Stomach smooth muscle (tissue), 2 donors: ENCODE data around the gene TFAP2B.

Experiments used
- H3K27ac ChIP-seq: one replicate; pipeline ENCODE4 v1.7.0; 2013; ENCODE audit warnings: mild to moderate bottlenecking, low read length, inconsistent platforms
- H3K27me3 ChIP-seq, 2 donors: one replicate each; pipeline ENCODE4 v1.7.0; 2013; ENCODE audit warnings: low read length in 2 of 2; ENCODE audit not compliant: insufficient read depth in 2 of 2, control insufficient read depth in 1 of 2
- H3K36me3 ChIP-seq, 2 donors: one replicate each; pipeline ENCODE4 v1.7.0; 2013; ENCODE audit warnings: low read length in 2 of 2; ENCODE audit not compliant: control insufficient read depth in 2 of 2, insufficient read depth in 2 of 2
- H3K4me1 ChIP-seq: one replicate; pipeline ENCODE4 v1.7.0; 2013; ENCODE audit warnings: low read length; ENCODE audit not compliant: control insufficient read depth, insufficient read depth
- H3K4me3 ChIP-seq, 2 donors: one replicate each; pipeline ENCODE4 v1.7.0; 2013; ENCODE audit warnings: low read length in 2 of 2
- H3K9ac ChIP-seq, 2 donors: one replicate each; pipeline ENCODE4 v1.7.0; 2013; ENCODE audit warnings: low read length in 2 of 2, mild to moderate bottlenecking in 1 of 2
- H3K9me3 ChIP-seq, 2 donors: one replicate each; pipeline ENCODE4 v1.7.0; 2013; ENCODE audit warnings: low read length in 2 of 2; ENCODE audit not compliant: control insufficient read depth in 2 of 2
- donor health status: healthy.
- donor health status: Pancreatic carcinoma.

TFAP2B gene

DNA sequence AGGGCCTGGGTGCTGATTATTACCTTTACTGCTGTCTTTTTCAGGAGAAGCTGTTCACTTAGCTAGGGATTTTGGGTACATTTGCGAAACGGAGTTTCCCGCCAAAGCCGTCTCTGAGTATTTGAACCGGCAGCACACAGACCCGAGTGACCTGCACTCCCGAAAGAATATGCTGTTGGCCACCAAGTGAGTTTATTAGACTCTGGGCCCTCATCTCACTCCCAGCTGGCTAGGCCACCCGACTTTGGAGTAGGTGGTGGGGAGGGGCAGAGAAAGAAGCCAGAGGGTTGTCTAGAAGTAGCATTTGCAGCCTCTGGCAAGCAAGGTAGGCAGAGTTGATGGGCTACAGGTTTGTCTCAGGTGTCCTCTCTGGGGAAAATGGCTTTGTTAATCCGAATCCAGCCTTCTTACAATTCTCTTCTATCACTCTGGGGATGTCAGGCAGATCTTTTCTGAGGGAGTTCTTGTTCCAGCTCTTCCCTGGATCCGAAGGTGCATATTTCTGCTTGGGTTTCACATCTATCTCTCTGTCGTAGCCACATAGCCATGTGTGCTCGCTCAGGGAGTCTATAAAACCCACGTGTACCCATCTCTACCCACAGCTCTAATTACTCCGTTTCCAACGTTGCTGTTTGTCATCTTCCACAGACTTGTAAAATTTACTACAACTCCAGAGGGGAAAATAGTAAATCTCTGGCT is 21.6 kb downstream of the TFAP2B start:
- no peak overlapping the region for H3K4me3 ChIP-seq
- H3K27me3 ChIP-seq = peaks cover 52 to 77% of the 10 kb centered on the region in 2 donors
- H3K9me3 ChIP-seq = no peaks in the 10 kb centered on the region
- no peaks in the 10 kb centered on the region for H3K36me3 ChIP-seq
- H3K27ac ChIP-seq = no peak overlapping the region
- H3K9ac ChIP-seq = no peak overlapping the region
- H3K4me1 ChIP-seq = no peaks in the 10 kb centered on the region

DNA sequence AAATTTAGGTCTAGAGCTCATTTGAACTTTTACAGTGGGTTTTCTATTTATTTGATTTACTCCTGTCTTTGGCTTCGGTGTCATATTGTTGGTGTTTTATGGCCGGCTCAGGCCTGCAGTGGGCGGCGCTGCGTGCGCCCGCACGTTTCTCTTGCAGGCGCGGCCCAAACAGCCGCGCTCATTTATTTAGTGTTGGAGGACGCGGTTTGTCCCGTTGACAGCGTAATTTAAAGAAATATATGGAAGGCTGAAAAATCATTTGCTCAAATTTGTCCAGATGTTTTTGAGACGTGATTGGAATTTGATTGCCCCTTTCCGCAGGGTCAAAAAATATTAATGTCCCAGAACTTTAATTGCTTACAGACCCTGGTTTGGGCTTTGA is 22.1 kb downstream of the TFAP2B start:
- no peaks in the 10 kb centered on the region for H3K9me3 ChIP-seq
- H3K9ac ChIP-seq = no peak overlapping the region
- no peaks in the 10 kb centered on the region for H3K4me1 ChIP-seq
- H3K27ac ChIP-seq = no peak overlapping the region
- no peak overlapping the region for H3K4me3 ChIP-seq
- no peaks in the 10 kb centered on the region for H3K36me3 ChIP-seq
- H3K27me3 ChIP-seq = peaks cover 52 to 79% of the 10 kb centered on the region in 2 donors

DNA sequence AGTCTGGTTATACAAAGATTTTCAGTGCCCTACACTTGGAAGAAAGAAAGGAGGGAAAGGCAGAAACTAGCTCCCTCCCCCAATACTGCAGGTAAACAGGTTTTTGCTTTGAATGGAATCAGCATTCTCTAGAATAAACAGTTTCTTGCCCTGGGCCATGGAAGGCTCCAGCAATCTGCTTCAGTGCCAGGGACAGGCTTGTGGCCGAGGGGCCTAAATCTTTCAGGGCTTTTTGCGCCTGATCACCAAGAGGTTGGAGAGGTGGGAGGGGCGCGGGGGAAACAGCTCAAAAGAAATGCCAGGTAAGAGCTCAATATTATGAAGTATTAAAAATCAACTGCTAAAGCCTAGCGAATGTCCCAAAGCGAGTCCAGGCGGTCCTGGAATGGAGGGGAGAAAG is 23.8 kb downstream of the TFAP2B start:
- Histone ChIP-seq H3K9me3 (peaks cover 0 to 3% of the 10 kb centered on the region in 2 donors), H3K27me3 (peaks cover 52 to 77% of the 10 kb centered on the region in 2 donors), H3K4me3 (no peak overlapping the region), H3K36me3 (no peaks in the 10 kb centered on the region), H3K4me1 (no peaks in the 10 kb centered on the region), H3K27ac (no peak overlapping the region), H3K9ac (no peak overlapping the region)

DNA sequence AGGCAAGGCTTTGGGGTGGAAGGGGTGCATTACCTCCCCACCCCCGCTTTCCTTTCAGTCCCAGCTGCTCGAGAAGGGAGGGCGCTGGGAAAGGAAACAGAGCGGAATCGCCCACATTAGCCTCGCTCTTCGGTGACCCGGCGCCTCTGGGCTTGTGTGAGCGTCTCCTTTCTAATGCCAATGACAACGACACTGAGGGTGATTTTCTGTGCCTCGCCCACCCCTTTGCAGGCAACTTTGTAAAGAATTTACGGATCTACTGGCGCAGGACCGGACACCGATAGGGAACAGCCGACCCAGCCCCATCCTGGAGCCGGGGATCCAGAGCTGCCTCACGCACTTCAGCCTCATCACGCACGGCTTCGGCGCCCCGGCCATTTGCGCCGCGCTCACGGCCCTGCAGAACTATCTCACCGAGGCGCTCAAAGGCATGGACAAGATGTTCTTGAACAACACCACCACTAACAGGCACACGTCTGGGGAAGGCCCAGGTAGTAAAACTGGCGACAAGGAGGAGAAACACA is 24.3 kb downstream of the TFAP2B start:
- H3K9ac ChIP-seq = no peak overlapping the region
- no peaks in the 10 kb centered on the region for H3K36me3 ChIP-seq
- H3K9me3 ChIP-seq = peaks cover 0 to 3% of the 10 kb centered on the region in 2 donors
- H3K27ac ChIP-seq = no peak overlapping the region
- no peak overlapping the region for H3K4me3 ChIP-seq
- H3K4me1 ChIP-seq = no peaks in the 10 kb centered on the region
- peaks cover 54 to 73% of the 10 kb centered on the region in 2 donors for H3K27me3 ChIP-seq

DNA sequence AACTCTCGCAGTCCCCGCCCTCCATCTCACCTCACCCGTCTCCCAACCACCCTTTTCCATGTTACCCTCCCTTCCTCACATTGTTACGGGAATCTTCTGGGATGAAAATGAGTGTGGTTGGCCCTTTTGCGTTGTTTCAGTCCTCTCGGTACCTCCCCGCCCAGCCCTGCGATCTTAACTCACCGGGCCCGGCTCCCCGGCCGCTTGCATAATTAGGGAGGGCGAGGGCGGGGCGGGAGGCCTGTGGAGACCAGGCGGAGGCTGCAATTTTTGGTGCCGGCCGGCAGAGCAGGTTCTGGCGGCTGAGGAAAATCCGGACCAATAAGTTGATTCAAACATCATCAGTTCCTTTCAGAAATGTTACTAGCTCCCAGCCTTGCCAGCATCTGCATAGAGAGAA is 25.2 kb downstream of the TFAP2B start:
- no peak overlapping the region for H3K27ac ChIP-seq
- peaks cover 60 to 73% of the 10 kb centered on the region in 2 donors for H3K27me3 ChIP-seq

DNA sequence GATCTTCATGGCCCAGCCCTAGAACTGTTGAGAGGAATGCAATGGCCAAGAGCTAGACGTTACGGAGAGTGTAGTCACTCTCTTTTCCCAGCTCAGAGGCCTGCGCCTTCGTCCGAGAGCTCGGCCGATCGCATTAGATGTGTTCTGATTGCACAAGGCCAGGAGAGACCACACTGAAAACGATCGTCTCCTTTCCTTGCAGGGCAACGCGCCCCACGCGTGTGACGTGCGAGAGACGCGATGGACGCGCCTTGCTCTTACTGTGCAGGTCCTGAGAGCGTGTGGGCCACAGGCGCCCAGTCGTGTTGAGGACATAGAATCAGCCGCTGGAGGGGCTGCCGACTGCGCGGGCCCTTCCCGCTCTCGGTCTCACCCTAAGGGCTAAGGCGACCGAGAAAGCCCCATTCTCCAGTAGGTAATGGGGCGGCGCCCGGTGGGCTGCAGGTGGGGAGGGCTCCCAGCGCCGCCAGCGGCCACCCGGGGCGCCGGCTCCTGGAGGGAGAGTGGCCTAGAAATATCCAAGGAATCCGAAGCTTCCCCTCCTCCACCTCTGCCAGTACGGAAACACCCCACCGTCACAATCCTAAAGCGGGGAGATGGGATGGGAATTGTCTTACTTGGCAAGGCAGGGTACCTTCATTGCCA is 26.9 kb downstream of the TFAP2B start:
- peaks cover 58 to 80% of the 10 kb centered on the region in 2 donors for H3K27me3 ChIP-seq
- H3K4me3 ChIP-seq = no peak overlapping the region
- no peaks in the 10 kb centered on the region for H3K36me3 ChIP-seq
- peaks cover 0 to 3% of the 10 kb centered on the region in 2 donors for H3K9me3 ChIP-seq
- peaks cover 5% of the 10 kb centered on the region for H3K4me1 ChIP-seq
- no peak overlapping the region for H3K27ac ChIP-seq
- no peak overlapping the region for H3K9ac ChIP-seq

More for the DNA sequence above, 25.2 kb downstream of the TFAP2B start:
- no peak overlapping the region for H3K9ac ChIP-seq
- H3K4me1 ChIP-seq = no peaks in the 10 kb centered on the region
- H3K36me3 ChIP-seq = no peaks in the 10 kb centered on the region
- no peak overlapping the region for H3K4me3 ChIP-seq
- H3K9me3 ChIP-seq = peaks cover 0 to 3% of the 10 kb centered on the region in 2 donors

DNA sequence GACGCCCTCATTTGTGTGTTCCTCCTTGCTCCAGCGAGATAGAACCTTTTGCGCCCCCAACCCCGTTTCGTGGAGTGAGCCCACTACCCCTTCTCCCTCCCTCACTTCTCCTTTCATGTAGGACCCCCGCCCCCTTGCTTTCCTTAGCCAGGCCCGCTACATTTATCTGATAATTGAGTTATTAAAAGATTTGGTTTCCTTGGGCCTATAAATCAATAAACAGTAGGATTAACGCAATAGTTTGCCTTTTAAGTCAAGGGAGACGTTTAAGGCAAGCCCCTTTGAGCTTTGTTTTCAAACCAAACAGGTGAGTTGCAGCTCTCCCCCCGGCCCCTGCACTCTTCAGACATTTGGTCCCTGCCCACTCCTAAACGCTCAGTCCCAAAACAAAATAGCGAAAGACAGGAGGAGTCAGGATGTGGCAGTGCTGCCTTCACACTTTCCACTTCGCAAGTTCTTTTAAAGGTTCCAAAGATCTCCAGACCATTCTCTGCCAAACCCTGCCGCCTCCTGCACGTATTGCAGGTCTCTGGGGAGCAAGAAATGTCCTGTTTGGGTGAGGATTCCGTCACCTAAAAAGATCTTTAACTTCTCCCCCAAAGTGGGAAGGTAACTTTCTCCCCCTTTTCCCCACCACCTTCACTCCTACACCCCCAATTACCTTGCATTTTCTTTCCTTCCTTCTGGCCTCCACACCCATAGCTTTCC is 27.6 kb downstream of the TFAP2B start:
- H3K27ac ChIP-seq = no peak overlapping the region
- H3K36me3 ChIP-seq = no peaks in the 10 kb centered on the region
- H3K9me3 ChIP-seq = peaks cover 0 to 3% of the 10 kb centered on the region in 2 donors
- no peak overlapping the region for H3K4me3 ChIP-seq
- H3K4me1 ChIP-seq = peaks cover 7% of the 10 kb centered on the region
- H3K27me3 ChIP-seq = peaks cover 60 to 80% of the 10 kb centered on the region in 2 donors
- H3K9ac ChIP-seq = no peak overlapping the region

DNA sequence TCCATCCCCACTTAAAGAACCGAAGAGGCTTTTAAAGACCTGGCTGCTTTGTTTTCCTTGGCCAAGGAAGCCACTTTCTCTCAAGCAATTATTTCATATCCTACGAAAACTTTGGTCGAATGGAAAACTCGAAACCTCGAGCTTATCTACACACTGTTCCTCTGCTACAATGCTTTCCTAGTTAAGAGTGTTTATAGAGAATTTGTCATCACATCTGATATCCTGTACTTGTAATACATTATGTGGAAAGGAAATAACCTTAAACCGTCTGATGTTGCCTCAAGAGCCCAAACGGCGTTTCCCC is 28.1 kb downstream of the TFAP2B start:
- Histone ChIP-seq H3K4me1 (peaks cover 7% of the 10 kb centered on the region), H3K4me3 (no peak overlapping the region), H3K36me3 (no peaks in the 10 kb centered on the region), H3K9ac (no peak overlapping the region), H3K27me3 (peaks cover 60 to 81% of the 10 kb centered on the region in 2 donors), H3K27ac (no peak overlapping the region), H3K9me3 (peaks cover 0 to 3% of the 10 kb centered on the region in 2 donors)

DNA sequence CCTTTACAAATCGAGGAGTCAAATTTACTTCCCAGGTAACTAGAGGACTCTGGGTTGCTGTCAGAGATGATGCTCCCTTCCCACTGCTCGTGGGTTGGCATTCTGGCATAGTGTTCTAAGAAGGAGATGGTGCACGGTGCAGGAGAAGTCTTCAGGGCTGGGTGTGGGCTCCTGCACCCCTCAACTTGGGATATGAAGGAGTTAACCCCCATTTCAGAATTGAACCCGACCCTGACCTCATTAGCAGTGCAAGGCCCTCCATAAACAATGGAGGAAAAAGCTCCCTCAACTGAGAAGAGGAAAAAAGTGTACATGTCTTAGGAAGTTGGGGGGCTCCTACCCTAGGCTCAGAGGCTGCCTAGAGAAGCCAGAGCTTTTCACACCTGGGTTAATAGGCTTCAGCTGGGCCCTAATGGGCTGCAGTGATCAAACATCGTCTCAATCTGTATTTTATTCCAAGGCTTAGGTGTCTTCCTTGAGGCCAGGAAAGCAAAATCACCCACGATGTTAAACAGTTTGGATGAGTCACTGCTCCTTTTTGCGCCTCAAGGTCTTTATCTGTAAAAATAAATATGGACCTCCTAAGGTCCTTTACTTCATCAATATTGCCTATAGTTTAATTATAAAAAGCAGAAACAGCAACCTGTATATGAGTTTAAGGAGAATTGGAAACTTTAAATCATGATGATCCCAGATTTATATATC is 29.4 kb downstream of the TFAP2B start:
- no peak overlapping the region for H3K27ac ChIP-seq
- H3K4me3 ChIP-seq = no peak overlapping the region
- H3K36me3 ChIP-seq = no peaks in the 10 kb centered on the region
- H3K27me3 ChIP-seq = peaks cover 53 to 75% of the 10 kb centered on the region in 2 donors
- H3K4me1 ChIP-seq = peaks cover 7% of the 10 kb centered on the region
- peaks cover 0 to 3% of the 10 kb centered on the region in 2 donors for H3K9me3 ChIP-seq
- H3K9ac ChIP-seq = no peak overlapping the region

DNA sequence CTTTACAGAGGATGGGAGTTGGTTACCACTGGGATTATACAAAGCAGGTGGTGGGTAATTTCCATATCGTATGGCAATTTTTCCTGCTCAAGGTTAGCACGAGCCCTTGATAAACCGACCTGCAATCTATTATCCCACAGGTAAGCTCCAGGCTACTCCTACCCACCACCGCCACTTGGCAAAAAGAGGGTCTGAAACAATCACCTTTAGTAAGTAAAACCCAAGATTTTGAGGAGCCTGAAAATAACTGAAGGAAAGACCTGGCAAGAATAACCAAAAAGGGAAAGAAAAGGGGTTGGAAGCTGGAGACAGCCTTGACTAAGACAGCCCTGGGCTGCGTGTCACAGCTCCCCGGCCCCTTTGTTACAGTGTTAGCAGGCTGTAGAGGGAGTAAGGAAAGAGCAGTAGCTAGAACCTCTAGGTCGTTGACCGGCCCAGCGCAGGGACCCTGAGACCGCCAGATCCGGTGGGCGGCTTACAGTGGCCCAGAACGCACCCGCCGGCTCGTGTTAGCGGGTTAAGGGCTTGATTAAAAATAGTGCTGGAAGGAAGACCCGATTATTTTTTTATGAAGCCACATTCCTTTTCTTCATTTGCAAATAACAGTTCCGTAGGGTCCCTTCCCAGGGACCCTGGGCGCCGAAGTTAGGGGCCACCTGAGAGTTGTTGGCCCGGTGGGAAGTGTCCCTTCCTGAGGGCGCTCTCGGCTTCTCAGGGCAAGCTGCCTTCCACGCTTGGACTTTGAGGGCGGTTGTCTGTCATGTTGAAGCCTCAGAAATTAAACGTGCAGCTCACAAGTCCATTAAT is 30.5 kb downstream of the TFAP2B start:
- H3K9me3 ChIP-seq = peaks cover 0 to 3% of the 10 kb centered on the region in 2 donors
- H3K27me3 ChIP-seq = peaks cover 53 to 69% of the 10 kb centered on the region in 2 donors
- no peak overlapping the region for H3K27ac ChIP-seq
- H3K4me1 ChIP-seq = peaks cover 7% of the 10 kb centered on the region
- no peak overlapping the region for H3K4me3 ChIP-seq
- H3K36me3 ChIP-seq = no peaks in the 10 kb centered on the region
- no peak overlapping the region for H3K9ac ChIP-seq
